ENCODE data around the gene CAPN10.

- TF ChIP-seq CTCF (IDR thresholded peaks at IDR 0.05) = no peak
- TF ChIP-seq POLR2A (IDR thresholded peaks at IDR 0.05) = no peak
Measured at GRCh38 chr2:240635121-240635997, 48.8 kb downstream of the CAPN10 start.
